HG02981 (cell line): Measurements from ENCODE around the gene KIF24.
"Not testable (repeated sequence)": the region's sequence is repeated elsewhere in the genome, so short reads cannot be mapped to it uniquely, and the experiment has no call there.

Experiments used
- ATAC-seq: cut with Tn5 transposase; IDR thresholded peaks from one replicate; pipeline ENCODE4 v1.9.1; 2021; ENCODE audit warnings: mild to moderate bottlenecking, moderate library complexity; ENCODE audit not compliant: unreplicated experiment

Gene KIF24

DNA sequence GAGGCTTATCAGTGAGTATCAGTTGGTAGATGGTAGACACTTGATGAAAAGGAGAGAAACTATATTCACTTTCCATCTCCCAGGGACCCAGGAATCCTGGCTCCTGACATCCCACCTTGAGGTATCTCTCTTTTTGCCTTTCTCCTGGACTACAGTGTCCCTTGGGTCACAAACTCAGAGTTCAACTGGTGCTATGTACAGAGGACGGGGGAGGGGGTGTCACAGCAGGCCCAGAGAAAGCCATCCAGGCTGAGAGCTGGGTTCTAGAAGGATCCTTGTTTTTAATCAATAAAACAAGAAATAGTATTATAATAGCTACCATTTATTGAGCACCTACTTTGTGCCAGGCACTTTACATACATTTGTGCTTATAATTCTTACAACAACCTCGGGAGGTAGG lies 37.3 kb upstream of the KIF24 start:
- no peak for ATAC-seq

DNA sequence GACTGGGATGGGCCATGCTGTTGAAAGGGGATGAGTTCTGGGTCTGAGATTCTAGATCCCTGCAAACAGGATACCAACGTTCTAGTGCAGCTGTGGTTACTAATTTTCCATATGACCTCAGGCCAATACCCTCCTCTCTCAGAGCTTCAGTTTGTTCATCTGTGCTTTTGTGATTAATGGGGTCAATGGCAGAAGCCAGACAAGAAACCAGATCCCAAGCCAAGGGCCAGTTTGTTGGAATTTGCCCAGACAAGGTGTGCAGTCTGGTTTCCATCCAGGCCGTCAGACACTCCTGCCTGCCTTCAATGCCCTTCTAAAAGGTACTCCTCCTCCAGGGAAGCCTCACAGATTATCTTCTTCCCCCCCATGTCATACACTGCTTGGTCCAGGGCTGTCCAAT lies 36.2 kb upstream of the KIF24 start:
- no peak for ATAC-seq

DNA sequence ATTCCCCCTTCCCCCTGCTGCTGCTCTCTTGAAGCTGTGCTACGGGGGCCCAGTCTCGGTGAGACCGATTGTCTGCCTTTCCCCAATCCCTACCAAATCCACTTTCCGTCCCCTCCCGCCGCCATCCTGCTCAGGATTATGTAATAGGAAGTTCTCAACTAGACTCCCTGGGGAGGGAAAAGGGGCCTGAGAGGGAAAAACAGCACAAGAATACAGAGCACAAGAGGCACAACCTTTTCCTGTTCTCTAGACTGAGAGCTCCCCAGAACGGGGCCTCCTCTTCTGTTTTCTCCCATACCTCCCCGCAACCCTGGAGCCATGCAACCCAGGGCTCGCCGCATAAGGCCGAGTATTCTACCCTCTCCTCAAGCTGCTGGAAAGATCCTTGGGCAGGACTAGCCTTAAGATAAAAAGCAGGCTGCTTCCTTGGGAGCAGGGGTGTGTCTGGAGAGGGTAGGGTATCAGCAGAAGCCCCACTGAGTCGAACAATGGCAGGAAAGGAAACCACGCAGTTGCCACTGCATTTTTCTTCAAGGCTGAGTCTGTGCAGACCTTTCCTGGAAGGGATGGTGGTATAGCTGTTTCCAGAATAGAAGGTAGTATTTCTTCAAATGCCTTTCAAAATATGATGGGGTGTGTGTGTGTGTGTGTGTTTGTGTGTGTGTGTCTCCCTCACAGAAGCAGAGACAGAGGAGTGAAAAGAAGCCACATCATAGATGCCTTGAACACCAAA lies 34.7 kb upstream of the KIF24 start:
- no peak for ATAC-seq

DNA sequence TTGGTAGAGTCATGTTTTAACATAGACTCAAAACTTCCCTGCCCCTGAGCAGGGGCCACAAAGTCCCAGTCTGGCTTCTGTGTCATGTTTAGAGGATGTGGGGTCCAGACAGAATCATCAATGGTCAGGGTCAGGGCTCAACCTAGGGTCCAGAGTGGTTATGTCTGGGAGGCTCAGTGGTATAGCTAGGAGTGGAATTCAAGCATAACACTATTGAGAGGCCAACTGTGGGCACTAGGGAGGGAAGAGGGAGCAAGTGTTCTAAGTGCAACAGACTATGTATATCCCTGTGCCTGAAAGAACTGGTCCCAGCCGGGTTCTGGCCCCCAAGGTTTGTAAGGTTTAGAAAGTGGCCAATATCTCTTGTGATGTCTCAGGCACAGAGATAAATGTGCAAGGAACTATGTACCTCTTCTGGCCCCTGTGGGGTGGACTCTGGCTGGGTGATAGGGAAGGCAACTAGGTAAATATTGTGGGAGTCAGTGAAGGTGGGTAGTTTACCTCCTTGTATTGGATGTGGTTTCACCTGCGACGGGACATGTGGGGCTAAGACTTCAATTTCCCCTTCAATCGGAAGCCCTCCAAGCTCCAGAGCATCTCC lies 33.6 kb upstream of the KIF24 start:
- ATAC-seq: no peak

DNA sequence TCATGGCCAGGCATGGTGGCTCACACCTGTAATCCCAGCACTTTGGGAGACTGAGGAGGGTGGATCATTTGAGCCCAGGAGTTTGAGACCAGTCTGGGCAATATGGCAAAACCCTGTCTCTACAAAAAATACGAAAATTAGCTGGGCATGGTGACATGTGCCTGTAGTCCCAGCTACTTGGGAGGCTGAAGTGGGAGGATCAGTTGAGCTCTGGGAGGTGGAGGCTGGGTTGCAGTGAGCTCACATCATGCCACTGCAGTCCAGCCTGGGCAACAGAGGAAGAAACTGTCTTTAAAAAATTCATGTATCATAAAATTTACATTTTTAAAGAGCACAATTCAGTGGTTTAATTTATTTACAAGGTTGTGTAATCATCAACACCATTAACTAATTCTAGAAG lies 23.9 kb upstream of the KIF24 start:
- not testable (repeated sequence) for ATAC-seq

DNA sequence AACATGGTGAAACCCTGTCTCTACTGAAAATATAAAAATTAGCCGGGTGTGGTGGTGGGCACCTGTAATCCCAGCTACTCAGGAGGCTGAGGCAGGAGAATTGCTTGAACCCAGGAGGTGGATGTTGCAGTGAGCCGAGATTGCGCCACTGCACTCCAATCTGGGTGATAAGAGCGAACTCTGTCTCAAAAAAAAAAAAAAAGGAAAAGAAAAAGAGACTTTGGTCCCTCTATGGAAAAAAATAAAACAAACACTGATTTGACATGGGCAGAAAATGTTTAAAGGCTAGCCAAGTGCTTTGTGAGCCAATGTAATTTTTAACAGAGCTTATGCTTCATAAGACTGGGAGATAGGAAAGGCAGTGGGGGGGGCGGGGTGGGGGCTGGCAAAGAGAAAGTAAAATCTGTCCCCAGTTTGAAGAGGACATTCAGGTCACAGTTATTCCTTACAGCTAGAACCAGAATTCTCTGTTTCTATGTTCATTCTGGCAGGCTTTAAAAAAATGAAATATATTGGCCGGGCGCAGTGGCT lies 23.1 kb upstream of the KIF24 start:
- ATAC-seq: not testable (repeated sequence)

DNA sequence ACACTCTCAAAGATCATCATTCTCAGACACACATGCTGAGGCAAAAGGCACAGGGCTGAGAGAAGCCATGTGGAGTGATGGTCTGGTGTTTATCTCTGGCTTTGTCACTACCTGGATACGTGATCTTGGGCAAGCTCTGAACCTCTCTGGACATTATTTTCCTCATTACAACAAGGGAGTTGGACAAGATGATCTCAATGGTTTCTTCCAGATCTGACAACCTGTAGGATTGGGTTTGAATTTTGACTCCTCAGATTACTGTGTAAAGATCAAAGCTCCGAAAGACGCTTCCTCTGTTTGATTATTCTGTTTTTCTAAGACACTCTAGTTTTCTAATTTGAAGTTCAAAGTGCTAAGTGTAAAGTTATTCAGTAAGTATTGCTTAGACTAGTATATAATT lies 20.3 kb upstream of the KIF24 start:
- ATAC-seq: no peak

DNA sequence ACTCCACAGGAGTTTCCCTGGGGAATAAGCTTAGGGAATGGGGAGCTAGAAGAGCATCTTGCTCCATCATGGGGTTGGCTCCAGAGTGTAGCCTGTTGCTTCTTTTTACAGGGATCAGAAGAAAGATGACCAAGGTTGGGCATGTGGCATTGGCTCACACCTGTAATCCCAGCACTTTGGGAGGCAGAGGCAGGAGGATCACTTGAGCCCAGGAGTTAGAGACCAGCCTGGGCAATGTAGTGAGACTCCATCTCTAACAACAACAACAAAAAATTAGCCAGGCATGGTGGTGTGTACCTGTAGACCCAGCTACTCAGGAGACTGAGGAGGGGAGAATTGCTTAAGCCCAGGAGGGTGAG lies 18.7 kb upstream of the KIF24 start:
- ATAC-seq: no peak

DNA sequence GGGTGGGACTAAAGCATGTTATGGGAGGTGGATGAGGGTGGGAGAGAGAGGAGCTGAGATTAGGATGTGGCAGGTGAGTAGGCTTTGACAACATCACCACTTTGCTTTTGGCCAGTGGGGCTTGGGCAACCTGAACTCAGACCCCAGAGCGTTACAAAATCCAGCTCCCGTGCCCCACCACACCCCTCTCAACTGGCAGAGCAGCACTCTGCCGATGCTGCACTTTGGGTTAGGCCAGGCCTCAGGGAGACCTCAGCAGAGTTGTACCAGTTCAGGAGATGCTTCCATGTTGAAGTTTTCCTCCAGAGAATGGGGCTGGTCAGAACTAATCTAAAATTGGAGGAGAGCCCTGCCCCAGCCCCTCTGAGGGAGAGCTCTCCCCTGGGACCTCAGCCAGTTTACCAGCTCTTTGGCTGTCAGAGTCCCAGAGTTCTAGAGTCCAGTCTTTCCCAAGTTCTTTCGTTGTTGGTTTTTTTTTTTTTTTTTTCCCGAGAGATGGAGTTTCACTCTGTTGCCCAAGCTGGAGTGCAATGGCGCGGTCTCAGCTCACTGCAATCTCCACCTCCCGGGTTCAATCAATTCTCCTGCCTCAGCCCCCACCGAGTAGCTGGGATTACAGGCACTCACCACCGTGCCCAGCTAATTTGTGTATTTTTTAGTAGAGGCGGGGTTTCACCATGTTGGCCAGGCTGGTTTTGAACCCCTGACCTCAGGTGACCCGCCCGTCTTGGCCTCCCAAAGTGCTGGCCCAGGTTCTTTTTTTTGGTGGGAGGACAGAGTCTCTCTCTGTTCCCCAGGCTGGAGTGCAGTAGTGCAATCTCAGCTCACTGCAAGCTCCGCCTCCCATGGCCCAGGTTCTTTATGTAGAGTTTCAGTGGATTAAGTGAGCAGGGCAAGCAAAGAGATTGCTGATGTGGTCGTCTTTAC lies 18.1 kb upstream of the KIF24 start:
- no peak for ATAC-seq

DNA sequence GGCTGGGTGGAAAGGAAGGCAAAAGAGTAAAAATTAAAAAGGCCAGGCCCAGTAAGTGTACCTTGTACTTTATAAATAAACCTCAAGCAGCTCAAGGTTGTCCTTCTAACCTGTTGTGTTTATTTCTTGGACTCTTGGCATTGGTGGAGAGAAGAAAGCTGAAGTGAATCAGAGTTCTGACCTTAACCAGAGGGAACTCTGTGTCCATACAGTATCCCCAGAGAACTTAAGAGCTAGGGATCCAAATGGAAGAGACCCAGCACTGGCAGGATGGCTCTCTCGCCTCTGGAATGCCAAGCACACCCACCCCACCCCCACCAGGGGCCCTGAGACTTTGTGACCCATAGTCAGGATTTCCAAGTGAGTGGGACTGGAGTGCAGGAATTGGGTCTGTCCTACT lies 14.5 kb upstream of the KIF24 start:
- no peak for ATAC-seq

DNA sequence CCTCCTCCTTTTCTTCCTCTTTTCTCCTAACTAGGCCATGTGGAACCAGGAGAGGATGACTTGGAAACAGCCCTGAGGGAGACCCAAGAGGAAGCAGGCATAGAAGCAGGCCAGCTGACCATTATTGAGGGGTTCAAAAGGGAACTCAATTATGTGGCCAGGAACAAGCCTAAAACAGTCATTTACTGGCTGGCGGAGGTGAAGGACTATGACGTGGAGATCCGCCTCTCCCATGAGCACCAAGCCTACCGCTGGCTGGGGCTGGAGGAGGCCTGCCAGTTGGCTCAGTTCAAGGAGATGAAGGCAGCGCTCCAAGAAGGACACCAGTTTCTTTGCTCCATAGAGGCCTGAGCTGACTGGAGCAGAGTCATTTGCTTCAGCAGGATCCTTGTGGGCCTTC lies 14.0 kb upstream of the KIF24 start:
- no peak for ATAC-seq

DNA sequence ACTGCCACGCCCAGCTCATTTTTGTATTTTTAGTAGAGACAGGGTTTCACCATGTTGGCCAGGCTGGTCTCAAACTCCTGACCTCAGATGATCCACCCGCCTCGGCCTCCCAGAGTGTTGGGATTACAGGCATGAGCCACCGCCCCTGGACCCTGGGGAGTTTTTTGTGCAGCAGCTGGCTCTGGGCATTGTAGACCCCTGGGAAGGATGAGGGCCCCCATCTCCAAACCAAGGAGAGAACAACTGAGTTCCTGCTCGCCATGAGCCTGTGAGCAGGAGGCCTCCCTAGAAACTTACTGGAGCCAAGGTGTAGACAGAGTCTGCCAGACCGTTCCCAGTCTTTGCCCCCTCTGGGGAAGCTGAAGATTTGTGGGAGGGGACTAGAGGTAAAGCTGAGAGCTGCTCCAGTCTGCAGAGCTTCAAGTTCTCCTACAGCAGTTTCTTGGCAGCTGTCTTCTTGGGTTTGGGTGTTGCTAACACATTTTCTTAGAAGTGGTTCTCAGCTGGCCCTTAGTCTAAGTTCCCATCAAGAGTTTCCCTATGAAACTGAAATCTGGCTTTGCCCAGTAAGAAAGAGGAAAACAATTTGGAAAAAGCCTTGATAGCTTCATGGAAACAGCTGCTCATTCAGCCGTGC lies 12.7 kb upstream of the KIF24 start:
- no peak for ATAC-seq

DNA sequence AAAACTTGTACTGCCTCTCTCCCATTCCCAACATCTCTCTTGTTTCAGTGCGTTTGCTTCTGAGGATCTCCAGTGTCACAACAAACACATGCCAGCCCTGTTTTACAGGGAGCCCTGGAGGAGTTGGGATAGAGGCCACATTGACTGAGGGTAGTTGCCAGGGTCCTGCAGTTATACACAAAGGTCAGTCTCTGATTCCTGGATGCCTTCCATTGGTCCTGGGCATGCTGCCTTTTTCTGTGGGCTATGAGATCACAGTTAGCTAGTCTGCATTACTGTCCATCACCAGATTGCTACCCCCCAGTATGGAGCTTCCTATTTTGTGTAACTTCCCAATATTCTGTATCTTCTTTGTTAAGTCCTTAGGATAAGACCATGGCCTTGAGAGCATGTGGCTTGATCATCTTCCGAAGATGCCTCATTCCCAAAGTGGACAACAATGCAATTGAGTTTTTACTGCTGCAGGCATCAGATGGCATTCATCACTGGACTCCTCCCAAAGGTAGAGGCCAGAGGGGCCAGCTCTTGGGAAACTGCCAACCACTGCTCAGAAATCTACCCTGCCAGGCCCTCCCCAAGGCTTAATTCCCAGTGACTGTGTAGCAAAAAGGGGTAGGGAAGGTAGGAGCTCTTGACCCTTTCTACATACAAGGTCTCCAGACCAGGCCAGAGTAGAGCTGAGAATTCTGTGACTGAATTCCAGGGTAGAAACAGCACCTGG lies 9.8 kb upstream of the KIF24 start:
- ATAC-seq: no peak

DNA sequence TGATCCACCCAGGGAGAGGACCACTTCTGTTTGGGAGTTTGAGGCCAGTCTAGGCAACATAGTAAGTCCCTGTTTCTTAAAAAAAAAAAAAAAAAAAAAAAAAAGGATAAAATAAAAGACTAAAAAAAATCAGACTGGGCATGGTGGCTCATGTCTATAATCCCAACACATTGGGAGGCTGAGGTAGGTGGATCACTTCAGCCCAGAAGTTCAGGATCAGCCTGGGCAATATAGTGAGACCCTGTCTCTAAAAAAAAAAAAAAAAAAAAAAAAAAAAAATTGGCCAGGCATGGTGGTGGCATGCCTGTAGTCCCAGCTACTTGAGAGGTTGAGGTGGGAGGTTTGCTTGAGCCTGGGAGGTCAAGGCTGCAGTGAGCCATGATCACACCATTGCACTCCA lies 9.0 kb upstream of the KIF24 start:
- ATAC-seq: not testable (repeated sequence)

DNA sequence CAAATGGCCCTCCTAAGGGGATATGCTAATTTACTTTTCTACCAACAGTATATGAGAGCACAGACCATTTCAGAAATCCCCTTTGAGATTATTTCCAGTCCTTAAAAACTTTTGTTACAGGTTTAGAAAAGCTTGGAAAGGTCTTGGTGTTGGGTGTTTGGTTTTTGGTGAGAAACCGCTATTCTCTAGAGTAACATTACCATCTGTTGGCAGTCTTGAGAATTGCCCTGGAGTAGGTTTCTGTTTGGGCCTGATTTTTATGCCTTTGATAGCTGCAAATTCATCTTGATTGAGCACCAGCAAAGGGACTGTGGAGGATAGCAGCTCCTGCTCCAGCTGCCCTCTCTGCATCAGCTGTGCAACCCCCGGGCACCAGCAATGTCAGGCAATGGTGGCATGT lies 8.3 kb upstream of the KIF24 start:
- ATAC-seq: no peak

DNA sequence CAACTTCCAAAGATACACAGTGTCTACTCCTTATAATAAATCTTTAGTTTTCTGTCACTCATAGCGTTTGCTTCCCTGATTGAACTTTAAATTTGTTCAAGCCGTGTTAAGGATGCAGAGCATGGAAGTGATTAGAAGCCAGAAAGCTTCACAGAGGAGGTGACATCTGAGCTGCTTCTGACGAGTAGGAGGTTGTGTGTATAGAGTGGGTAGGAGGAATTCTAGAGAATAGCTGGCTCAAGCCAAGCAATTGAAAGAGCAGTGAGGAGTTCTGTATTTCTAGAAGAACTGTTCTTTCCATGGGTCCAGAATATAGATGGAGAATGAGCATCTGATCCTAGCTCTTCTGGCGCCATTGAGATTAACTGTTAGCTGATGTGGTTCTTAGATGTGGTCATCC lies 6.3 kb upstream of the KIF24 start:
- no peak for ATAC-seq

DNA sequence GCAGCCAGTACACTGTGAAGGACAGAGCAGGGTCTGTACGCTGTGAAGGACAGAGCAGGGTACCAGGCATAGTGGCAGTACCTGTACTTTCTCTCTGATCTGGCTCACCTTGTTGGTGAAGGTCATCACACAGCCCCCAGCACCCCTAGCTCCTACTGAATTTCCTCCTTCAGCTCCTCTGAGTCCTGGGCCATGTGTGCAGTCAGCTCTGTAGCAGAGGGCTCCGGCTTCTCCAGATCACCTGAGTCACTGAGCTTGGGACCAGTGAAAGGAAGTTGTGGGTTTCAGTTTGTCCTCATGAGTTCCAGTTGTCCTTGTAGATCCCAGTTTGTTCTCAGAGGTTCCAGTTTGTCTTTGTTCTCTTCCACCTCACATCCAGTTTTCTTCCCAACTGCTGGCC lies 5.8 kb upstream of the KIF24 start:
- ATAC-seq: no peak

DNA sequence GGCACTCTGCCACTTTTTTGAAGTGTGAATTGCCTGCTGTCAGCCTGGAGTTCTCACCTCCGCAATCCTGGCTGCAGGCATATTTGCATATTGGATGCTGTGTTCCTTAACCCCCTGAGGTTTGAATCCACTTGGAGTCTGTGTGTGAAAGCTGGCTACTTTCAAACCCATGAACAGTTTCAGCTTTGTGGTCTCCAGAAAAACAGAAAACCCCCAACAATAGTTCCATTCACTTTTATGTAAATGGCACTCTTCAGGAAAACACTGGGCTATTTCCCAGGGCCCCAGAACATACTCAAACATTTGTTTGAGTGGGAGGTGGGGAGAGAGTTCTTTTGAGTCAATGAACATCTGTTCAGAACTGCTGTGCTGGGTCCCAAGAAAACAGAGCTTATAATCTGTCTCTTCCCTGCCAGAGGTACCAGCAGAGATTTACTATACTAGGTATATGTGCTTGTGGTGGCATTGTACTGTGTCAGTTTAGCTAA lies 5.3 kb upstream of the KIF24 start:
- no peak for ATAC-seq

DNA sequence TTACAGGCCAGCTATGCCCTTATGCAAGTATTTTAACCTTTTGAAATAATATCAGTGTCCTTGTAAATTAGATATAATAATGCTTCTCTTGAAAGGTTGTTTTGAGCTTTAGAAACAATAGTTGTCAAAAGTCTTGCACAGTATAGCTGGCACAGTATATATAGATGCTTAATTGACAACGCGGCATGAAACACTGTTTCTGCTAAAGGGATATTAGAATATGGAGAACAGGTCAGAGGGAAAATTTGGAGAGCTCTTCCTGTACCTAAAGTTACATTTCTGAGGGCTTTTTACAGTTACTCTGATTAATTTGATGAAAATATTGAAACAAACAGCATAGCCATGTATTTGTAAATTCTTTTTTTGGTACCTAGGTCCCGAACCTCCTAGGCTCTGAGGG lies 4.8 kb upstream of the KIF24 start:
- ATAC-seq: no peak
